Activated CD4-positive, alpha-beta T cell treated with anti-CD3 and anti-CD28 coated beads for 1 hour (primary cell): ENCODE measurements around the gene TGFBR3.

Experiments
- DNase-seq: peaks from one replicate; pipeline ENCODE4 v3.0.0-alpha.2; 2020

The TGFBR3 gene

GRCh38 chr1:91774520-91775203, 111.3 kb downstream of the TGFBR3 start:
- DNase-seq, result no peak

- DNase-seq, result no peak
Observed at GRCh38 chr1:91771717-91772116, 114.2 kb downstream of the TGFBR3 start.

DNA sequence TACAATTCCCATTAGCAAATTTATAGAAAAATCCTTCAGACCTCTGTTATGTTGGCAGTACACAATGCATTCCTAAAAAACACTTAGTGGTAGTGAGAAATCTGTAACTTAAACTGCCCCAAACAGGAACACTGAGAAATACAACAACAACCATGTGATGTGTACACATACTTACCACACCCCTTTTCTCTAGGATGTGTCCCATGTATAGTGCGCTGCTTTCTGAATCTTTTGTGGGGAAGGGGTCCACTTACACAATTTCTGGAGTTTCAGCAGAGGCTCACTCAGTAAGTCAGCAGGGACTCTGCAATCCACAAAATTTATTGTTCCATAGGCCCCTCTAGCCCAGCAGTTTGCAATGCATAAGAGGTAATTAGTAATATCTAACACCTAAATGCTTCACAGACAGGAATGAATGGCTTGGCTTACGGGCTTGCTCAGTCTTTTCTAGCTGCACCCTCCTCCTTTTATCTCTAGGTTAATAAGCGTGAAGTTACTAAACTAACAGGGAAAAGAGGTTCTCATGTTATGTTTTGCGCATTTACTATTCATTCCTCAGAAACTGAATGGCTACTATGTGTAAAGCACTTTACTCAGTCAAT, 115.2 kb downstream of the TGFBR3 start:
- no peak for DNase-seq

GRCh38 chr1:91769742-91770141, 116.2 kb downstream of the TGFBR3 start:
- no peak for DNase-seq

DNA sequence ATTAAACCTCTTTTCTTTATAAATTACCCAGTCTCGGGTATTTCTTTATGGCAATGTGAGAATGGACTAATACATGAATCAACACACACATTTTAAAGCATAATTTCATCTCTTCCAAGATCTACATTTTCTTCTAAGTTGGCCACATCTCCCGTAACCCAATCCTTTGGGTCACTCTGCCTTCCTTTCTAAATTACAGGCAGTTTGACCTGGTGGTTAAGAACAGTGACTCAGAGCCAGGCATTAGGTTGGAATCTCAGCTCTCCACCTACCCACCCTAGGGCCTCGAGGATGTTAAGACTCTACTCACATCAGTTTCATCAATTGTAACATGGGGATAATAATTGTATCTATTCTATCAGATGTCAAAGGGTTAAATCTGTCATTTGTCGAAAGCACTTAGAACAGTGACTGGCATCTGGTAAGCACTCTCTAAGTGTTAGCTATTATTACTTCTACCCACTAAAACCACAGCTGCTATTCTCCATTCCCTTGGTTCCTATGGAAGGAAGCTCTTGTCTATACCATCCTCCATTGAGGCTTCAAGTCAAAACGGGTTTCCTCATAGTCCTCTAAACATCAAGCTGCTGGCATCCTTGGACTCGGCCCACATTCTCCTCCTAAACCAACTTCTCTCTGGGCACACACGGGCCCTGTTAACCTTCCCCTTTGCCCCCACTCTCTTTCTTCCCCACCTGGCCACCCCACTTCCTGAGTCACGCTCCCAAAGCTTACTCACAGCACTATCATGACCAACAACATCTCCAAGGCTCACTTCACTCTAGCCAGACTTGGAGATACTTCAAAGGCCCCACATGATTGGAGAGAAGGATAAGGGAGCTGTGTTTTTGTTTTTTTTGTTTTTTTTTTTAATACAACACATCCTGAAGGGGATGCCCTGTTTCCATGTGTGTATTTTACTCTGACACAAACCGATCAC, 116.9 kb downstream of the TGFBR3 start:
- DNase-seq, result no peak

DNA sequence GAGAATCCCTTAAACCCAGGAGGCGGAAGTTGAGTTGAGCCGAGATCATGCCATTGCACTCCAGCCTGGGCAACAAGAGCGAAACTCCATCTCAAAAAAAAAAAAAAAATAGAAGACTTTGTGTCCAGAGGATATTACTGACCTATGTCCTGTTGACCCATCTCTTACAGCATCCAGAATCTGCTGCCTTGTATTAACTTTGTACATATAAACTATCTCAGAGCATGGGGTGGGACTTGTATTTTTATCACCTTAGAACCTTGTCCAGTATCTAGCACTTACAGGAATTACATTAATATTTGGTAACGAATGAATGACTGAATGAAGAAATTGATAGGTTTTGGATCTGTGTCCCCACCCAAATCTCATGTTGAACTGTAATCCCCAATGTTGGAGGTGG, 117.8 kb downstream of the TGFBR3 start:
- DNase-seq, result no peak

DNA sequence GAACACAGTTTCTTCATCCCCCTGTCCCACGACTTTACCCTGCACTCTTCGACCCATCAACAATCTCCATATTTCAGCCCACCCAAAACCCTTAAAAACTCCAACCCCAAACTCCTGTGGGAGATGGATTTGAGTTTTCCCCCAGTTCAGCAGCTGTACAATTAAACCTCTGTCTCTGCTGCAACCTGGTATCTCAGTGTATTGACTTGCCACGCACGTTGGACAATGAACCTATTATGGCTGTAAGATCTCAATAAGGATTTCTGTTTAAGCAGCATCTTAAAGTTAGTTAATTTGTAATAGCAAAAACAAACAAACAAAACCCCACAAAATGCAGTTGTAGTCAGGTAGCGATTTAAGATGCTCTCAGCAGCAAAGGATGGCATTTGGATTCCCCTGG, 119.1 kb downstream of the TGFBR3 start:
- DNase-seq, result no peak

- DNase-seq, result no peak
Observed at GRCh38 chr1:91765880-91766443, 120.0 kb downstream of the TGFBR3 start.

- no peak for DNase-seq
Observed at GRCh38 chr1:91765293-91765692, 120.7 kb downstream of the TGFBR3 start.

GRCh38 chr1:91764471-91765115, 121.4 kb downstream of the TGFBR3 start:
- DNase-seq, result no peak

GRCh38 chr1:91763252-91763651, 122.7 kb downstream of the TGFBR3 start:
- no peak for DNase-seq

DNA sequence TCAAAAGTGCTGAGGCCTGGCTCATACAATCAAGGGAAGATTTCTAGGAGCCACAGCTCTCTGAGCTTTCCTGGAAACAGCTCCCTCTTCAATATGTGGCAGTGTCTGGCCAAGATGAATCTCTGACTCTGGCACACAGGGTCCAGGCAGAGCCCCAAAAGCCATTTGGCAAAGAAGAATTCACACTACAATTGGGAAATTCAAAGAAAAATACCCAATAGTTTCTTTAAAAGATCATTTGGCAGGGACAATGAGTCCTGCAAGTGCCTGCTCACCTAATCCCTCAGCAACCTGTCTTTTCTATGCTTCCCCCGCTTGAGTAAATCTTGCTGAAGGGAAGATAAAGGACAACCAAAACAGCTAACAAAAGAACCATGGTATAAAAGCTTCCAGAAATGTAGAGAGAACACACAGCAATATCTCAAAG, 124.6 kb downstream of the TGFBR3 start:
- DNase-seq, result no peak

DNA sequence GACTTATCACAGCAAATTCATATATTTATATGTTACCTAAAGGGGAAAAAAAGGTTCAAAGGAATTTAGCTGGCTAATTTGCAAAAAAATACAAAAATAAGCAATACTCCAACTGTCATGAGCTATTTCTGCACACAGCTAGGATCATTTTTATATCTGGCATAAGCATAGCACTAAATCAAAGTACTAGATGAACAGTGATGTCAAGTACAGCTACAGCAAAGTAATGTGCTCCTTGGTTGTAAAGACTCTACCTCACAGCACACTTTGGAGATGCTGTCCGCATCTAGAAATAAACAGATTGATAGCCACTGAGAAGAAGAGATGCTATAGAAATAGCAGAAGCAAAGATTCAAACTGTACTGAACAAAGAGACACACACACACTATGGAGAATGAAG, 125.4 kb downstream of the TGFBR3 start:
- no peak for DNase-seq

- DNase-seq, result no peak
Observed at GRCh38 chr1:91759076-91759475, 126.9 kb downstream of the TGFBR3 start.

GRCh38 chr1:91757763-91758460, 128.0 kb downstream of the TGFBR3 start:
- no peak for DNase-seq

GRCh38 chr1:91755702-91756287, 130.2 kb downstream of the TGFBR3 start:
- no peak for DNase-seq

DNA sequence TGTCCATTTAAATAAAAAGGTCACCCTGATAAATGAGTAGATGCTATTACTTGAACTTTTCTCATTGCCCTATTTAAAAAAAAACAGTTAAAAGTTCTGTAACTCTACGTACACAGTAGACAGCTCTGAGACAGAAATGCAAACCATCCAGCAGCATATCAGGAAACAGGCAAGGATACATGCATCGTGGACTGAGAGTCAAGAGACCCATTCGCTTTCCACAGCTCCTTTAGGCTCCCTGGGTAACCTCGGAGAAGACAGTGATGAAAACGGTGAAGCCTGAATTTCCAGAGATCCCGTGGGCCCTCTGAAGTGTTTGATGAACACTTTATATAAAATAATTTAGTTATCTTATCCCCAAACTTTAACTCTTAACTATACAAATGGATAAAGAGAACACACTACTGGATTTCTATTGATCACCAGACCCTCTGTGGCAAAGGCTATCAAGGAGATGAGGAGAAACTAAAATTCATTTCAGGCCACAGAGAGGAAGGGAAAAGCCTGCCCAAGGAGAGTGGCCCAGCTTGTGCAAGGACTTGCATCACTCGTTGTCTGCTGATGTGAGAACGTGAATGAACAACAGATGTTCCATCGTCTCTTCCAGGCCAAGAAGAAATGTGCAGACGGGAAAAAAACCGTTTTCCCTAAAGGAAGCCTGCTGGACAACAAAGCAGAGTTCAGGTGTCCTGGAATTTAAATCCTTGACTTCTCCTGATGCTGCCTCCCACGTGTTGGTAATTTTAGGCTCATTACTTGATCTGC, 131.0 kb downstream of the TGFBR3 start:
- no peak for DNase-seq

- no peak for DNase-seq
Observed at GRCh38 chr1:91754348-91754747, 131.6 kb downstream of the TGFBR3 start.

DNA sequence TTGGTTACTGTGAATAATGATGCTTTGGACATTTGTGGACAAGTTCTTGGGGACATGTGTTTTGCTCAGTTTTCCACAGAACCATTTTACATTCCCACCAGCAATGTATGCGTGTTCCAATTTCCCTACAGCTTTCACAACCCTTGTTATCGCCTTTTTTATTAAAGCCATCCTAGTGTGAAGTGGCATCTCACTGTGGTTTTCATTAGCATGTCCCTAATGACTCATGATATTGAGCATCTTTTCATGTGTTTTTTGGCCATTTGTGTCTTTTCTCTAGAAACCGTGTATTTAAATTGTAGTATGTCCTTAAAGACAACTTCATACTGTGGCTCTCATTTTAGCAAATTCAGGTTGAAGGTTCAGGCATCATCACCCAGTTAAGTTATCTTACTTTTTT, 132.1 kb downstream of the TGFBR3 start:
- DNase-seq, result no peak

DNA sequence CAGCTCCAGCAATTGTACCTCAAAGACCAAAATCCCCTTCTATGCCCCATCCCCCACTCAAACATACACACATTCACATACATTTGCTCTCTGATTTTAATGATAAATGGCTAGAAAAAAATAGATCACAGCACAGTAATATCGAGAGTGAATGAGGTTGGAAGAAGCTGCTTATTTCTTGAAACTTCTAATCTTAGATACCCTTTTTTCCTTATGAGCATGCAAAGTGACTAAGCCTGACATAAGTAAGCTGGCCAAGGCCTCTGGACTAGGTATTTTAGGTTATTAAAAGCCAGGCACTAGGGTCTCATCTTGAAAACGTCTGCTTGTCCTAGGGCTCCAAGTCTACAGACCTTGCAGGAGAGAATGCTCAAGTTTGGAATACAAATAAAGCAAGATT, 133.6 kb downstream of the TGFBR3 start:
- DNase-seq, result no peak

DNA sequence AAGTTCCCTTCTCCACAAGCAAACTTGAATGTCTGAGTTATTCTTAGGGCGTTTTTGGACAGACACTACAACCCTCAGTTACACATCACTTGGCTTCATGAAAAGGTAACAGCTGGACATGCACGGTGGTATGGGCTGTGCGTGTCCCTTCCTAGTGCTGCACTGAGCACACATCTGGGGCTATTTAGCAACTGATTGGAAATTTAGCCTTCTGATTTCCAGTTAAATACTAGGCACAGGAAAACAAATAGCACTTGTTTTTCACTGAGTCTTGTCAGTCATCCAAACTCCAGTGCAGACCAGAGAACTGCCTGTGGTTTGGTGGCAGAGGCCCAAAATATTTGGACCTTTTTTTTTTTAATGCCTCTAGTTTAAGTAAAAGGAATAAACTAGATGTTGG, 134.7 kb downstream of the TGFBR3 start:
- no peak for DNase-seq
